Liver (tissue), 9 donors: ENCODE results near the gene CTPS2. TPM values are rescaled to one million over a fixed set of nuclear protein-coding genes. Genes with fewer than 3 reads are reported as not detected.

Experiments used
- DNase-seq: peaks from one replicate; pipeline ENCODE4 v3.0.0-alpha.2; 2017; ENCODE audit warnings: low spot score
- H3K27ac ChIP-seq, 2 donors: one replicate each; pipeline ENCODE4 v1.7.0; 2013; ENCODE audit warnings: inconsistent platforms in 2 of 2, low read length in 2 of 2, control low read depth in 1 of 2, low read depth in 1 of 2, mild to moderate bottlenecking in 1 of 2
- H3K27me3 ChIP-seq, 4 donors: one replicate each; pipeline versions ENCODE4 v1.6.1 to v1.7.0; 2013; ENCODE audit warnings: low read length in 3 of 4, inconsistent platforms in 1 of 4, mild to moderate bottlenecking in 1 of 4, moderate library complexity in 1 of 4; ENCODE audit not compliant: control insufficient read depth in 4 of 4, insufficient read depth in 4 of 4
- H3K36me3 ChIP-seq, 4 donors: one replicate each; pipeline versions ENCODE4 v1.6.1 to v1.7.0; 2013; ENCODE audit warnings: low read length in 3 of 4, mild to moderate bottlenecking in 3 of 4, low read depth in 1 of 4, moderate library complexity in 1 of 4; ENCODE audit not compliant: control insufficient read depth in 4 of 4, insufficient read depth in 3 of 4
- H3K4me1 ChIP-seq, 4 donors: one replicate each; pipeline versions ENCODE4 v1.6.1 to v1.7.0; 2013; ENCODE audit warnings: low read length in 3 of 4, mild to moderate bottlenecking in 3 of 4, moderate library complexity in 1 of 4; ENCODE audit not compliant: control insufficient read depth in 4 of 4, insufficient read depth in 4 of 4
- H3K4me3 ChIP-seq, 3 donors: one replicate each; pipeline versions ENCODE4 v1.6.1 to v1.7.0; 2013; ENCODE audit warnings: low read length in 3 of 3, control low read depth in 1 of 3, low read depth in 1 of 3, mild to moderate bottlenecking in 1 of 3
- H3K9ac ChIP-seq, 2 donors: one replicate each; pipeline ENCODE4 v1.7.0; 2013; ENCODE audit warnings: low read length in 2 of 2, mild to moderate bottlenecking in 2 of 2, moderate library complexity in 2 of 2, control low read depth in 1 of 2, low read depth in 1 of 2
- H3K9me3 ChIP-seq, 4 donors: one replicate each; pipeline versions ENCODE4 v1.6.1 to v1.7.0; 2013; ENCODE audit warnings: low read length in 3 of 4; ENCODE audit not compliant: control insufficient read depth in 4 of 4
- ATF3 ChIP-seq: IDR thresholded peaks from 2 replicates; pipeline ENCODE4 v1.6.1; 2016; ENCODE audit warnings: antibody characterized with exemption
- EGR1 ChIP-seq, 2 donors: IDR thresholded peaks; 2 replicates each; pipeline ENCODE4 v1.6.1; 2016 to 2018; ENCODE audit warnings: antibody characterized with exemption in 2 of 2, low read depth in 2 of 2
- FOXA2 ChIP-seq: IDR thresholded peaks from 2 replicates; pipeline ENCODE4 v1.6.1; 2016; ENCODE audit warnings: antibody characterized with exemption
- GABPA ChIP-seq, 2 donors: IDR thresholded peaks in 1 of 2; conservative IDR thresholded peaks in 1 of 2; 2 replicates each; pipeline ENCODE4 v1.6.1; 2016; ENCODE audit warnings: antibody characterized with exemption in 2 of 2, mild to moderate bottlenecking in 1 of 2, moderate library complexity in 1 of 2
- HNF4A ChIP-seq, 2 donors: conservative IDR thresholded peaks; 2 replicates each; pipeline ENCODE4 v1.6.1; 2016; ENCODE audit warnings: antibody characterized with exemption in 2 of 2, mild to moderate bottlenecking in 2 of 2
- JUND ChIP-seq, 2 donors: IDR thresholded peaks; 2 replicates each; pipeline ENCODE4 v1.6.1; 2016; ENCODE audit warnings: antibody characterized with exemption in 2 of 2
- MAX ChIP-seq: IDR thresholded peaks from 2 replicates; pipeline ENCODE4 v1.6.1; 2016; ENCODE audit warnings: antibody characterized with exemption
- NR2F2 ChIP-seq: IDR thresholded peaks from 2 replicates; pipeline ENCODE4 v1.6.1; 2016; ENCODE audit warnings: antibody characterized with exemption
- RAD21 ChIP-seq, 2 donors: IDR thresholded peaks; 2 replicates each; pipeline ENCODE4 v1.6.1; 2016; ENCODE audit warnings: antibody characterized with exemption in 2 of 2, mild to moderate bottlenecking in 2 of 2
- REST ChIP-seq: IDR thresholded peaks from 2 replicates; pipeline ENCODE4 v1.6.1; 2016; ENCODE audit warnings: antibody characterized with exemption, mild to moderate bottlenecking
- SP1 ChIP-seq: IDR thresholded peaks from 2 replicates; pipeline ENCODE4 v1.6.1; 2018; ENCODE audit warnings: antibody characterized with exemption, mild to moderate bottlenecking
- TAF1 ChIP-seq: conservative IDR thresholded peaks from 2 replicates; pipeline ENCODE4 v1.6.1; 2016; ENCODE audit warnings: antibody characterized with exemption, mild to moderate bottlenecking
- YY1 ChIP-seq: IDR thresholded peaks from 2 replicates; pipeline ENCODE4 v1.6.1; 2016; ENCODE audit warnings: antibody characterized with exemption, mild to moderate bottlenecking
- ZBTB33 ChIP-seq: IDR thresholded peaks from 2 replicates; pipeline ENCODE4 v1.6.1; 2016; ENCODE audit warnings: antibody characterized with exemption
- WGBS: extraction: QIAGEN DNeasy Blood & Tissue Kit; methylation state at CpG from one replicate; pipeline ENCODE4 v1.1.7; 2013; 5-methylcytosine and 5-hydroxymethylcytosine counted together
- polyA plus RNA-seq, 2 donors: library from polyadenylated mRNA; stranded (reverse) in 1 of 2; unstranded in 1 of 2; fragments of 200-250 nt in 1 of 2; fragments of >200 nt in 1 of 2; fragmentation: Nextera tagmentation in 1 of 2; extraction: Ambion mirVana in 1 of 2; gene quantifications; one replicate each; pipeline versions ENCODE4 v1.2.1 to v1.2.3, GENCODE V29; 2013 to 2015
- total RNA-seq, 2 donors: library from RNA; depleted of rRNA; stranded (reverse); fragments of >200 nt; gene quantifications; one replicate each; pipeline ENCODE4 v1.2.3, GENCODE V29; 2014
- donor health status: healthy.
- donor health status: healthy.
- donor health status: healthy.
- donor health status: healthy.
- donor health status: healthy.

The CTPS2 gene
- total and polyA plus RNA-seq, 4 donors: 3.0 to 11.2 (median 7.2) TPM

GRCh38 chrX:16587836-16588235 lies 124.6 kb downstream of the CTPS2 start:
- Histone ChIP-seq H3K27ac (no peak overlapping the region), H3K4me3 (no peak overlapping the region), H3K4me1 (no peaks in the 10 kb centered on the region), H3K9me3 (peaks cover 0 to 5% (median 0%) of the 10 kb centered on the region in 4 donors), H3K9ac (no peak overlapping the region), H3K36me3 (peaks cover 0 to 6% (median 2%) of the 10 kb centered on the region in 4 donors), H3K27me3 (no peaks in the 10 kb centered on the region)
- 97% methylated on average over 4 of the region's 4 CpGs for WGBS
- TF ChIP-seq JUND (IDR thresholded peaks at IDR 0.05) (no peak), YY1 (no peak), EGR1 (IDR thresholded peaks at IDR 0.05; ENCODE audit: low read depth in 2 of 2) (no peak), RAD21 (IDR thresholded peaks at IDR 0.05) (no peak), MAX (no peak), SP1 (no peak), NR2F2 (no peak), FOXA2 (no peak), ZBTB33 (no peak)
- no peak for DNase-seq

GRCh38 chrX:16586377-16587112 lies 125.9 kb downstream of the CTPS2 start:
- Histone ChIP-seq H3K36me3 (peaks cover 0 to 5% (median 2%) of the 10 kb centered on the region in 4 donors), H3K4me3 (no peak overlapping the region), H3K9me3 (peaks cover 0 to 5% (median 0%) of the 10 kb centered on the region in 4 donors), H3K4me1 (no peaks in the 10 kb centered on the region), H3K27me3 (no peaks in the 10 kb centered on the region), H3K9ac (no peak overlapping the region), H3K27ac (no peak overlapping the region)
- WGBS: 96% methylated on average over 6 of the region's 6 CpGs
- TF ChIP-seq ZBTB33 (no peak), EGR1 (IDR thresholded peaks at IDR 0.05; ENCODE audit: low read depth in 2 of 2) (no peak), ATF3 (no peak), MAX (no peak), HNF4A (conservative IDR thresholded peaks at IDR 0.05) (no peak), GABPA (IDR thresholded peaks at IDR 0.05 in 1 of 2, conservative IDR thresholded peaks at IDR 0.05 in 1 of 2) (no peak), TAF1 (no peak), SP1 (no peak), NR2F2 (no peak), RAD21 (IDR thresholded peaks at IDR 0.05) (no peak), REST (no peak), YY1 (no peak)
- no peak for DNase-seq
